Activated CD4-positive, alpha-beta T cell treated with anti-CD3 and anti-CD28 coated beads for 48 hours (primary cell): ENCODE measurements around the gene C1orf105.

Experiments used
- DNase-seq: peaks from one replicate; pipeline ENCODE4 v3.0.0-alpha.2; 2020

C1orf105 gene

GRCh38 chr1:172496678-172497077 is 76.2 kb downstream of the C1orf105 start:
- DNase-seq: no peak

GRCh38 chr1:172497230-172497629 is 76.7 kb downstream of the C1orf105 start:
- DNase-seq: no peak

- DNase-seq: no peak
Observed at GRCh38 chr1:172498857-172499256, 78.4 kb downstream of the C1orf105 start.

GRCh38 chr1:172499636-172500141 is 79.2 kb downstream of the C1orf105 start:
- DNase-seq: peak; percentile 18

GRCh38 chr1:172500207-172500606 is 79.7 kb downstream of the C1orf105 start:
- DNase-seq: no peak

GRCh38 chr1:172507741-172508140 is 87.3 kb downstream of the C1orf105 start:
- DNase-seq: no peak

GRCh38 chr1:172510479-172510878 is 90.0 kb downstream of the C1orf105 start:
- no peak for DNase-seq

GRCh38 chr1:172512591-172512990 is 92.1 kb downstream of the C1orf105 start:
- DNase-seq: no peak

- no peak for DNase-seq
Observed at GRCh38 chr1:172513479-172513878, 93.0 kb downstream of the C1orf105 start.

GRCh38 chr1:172514108-172514507 is 93.6 kb downstream of the C1orf105 start:
- DNase-seq: no peak

GRCh38 chr1:172515436-172515835 is 95.0 kb downstream of the C1orf105 start:
- DNase-seq: no peak

GRCh38 chr1:172515927-172516326 is 95.4 kb downstream of the C1orf105 start:
- DNase-seq: no peak

- no peak for DNase-seq
Observed at GRCh38 chr1:172517081-172517480, 96.6 kb downstream of the C1orf105 start.

- DNase-seq: no peak
Observed at GRCh38 chr1:172517545-172517944, 97.1 kb downstream of the C1orf105 start.
